DND-41 (cell line): Measurements from ENCODE around the gene POC1B.

Source experiments
- ATAC-seq: fragments of 200-7000 bp; cut with Tn5 transposase; 3 replicates; pipeline ENCODE4 v1.9.1; 2021; ENCODE audit warnings: low read depth; ENCODE audit not compliant: insufficient read depth
- DNase-seq: peaks from one replicate; pipeline ENCODE4 v3.0.0-alpha.2; 2020
- H2AFZ ChIP-seq: 2 replicates; pipeline ENCODE4 v1.6.0; 2012; ENCODE audit warnings: low read depth, low read length
- H3K27ac ChIP-seq: 2 replicates; pipeline ENCODE4 v1.5.1; 2012; ENCODE audit warnings: low read length, inconsistent platforms
- H3K27me3 ChIP-seq: fragments of 200-600 bp; sonication (generic); 2 replicates; pipeline ENCODE4 v1.6.0; 2012; ENCODE audit warnings: low read length, mild to moderate bottlenecking, inconsistent platforms; ENCODE audit not compliant: insufficient read depth, poor library complexity
- H3K36me3 ChIP-seq: 2 replicates; pipeline ENCODE4 v1.5.1; 2012; ENCODE audit warnings: low read length, inconsistent platforms; ENCODE audit not compliant: insufficient read depth
- H3K4me1 ChIP-seq: 2 replicates; pipeline ENCODE4 v1.5.1; 2012; ENCODE audit warnings: mild to moderate bottlenecking, low read length; ENCODE audit not compliant: insufficient read depth
- H3K4me2 ChIP-seq: 2 replicates; pipeline ENCODE4 v1.6.0; 2012; ENCODE audit warnings: mild to moderate bottlenecking, moderate library complexity, low read length, inconsistent platforms; ENCODE audit not compliant: insufficient read depth
- H3K4me3 ChIP-seq, 2 experiments: fragments of 200-600 bp in 1 of 2; shearing (Covaris generic) in 1 of 2; 2 replicates each; pipeline ENCODE4 v1.5.1; 2012 to 2016; ENCODE audit warnings: inconsistent platforms in 2 of 2, low read length in 2 of 2, mild to moderate bottlenecking in 2 of 2, low read depth in 1 of 2, moderate library complexity in 1 of 2
- H3K79me2 ChIP-seq: 2 replicates; pipeline ENCODE4 v1.6.0; 2012; ENCODE audit warnings: low read length, inconsistent platforms; ENCODE audit not compliant: insufficient read depth
- H3K9ac ChIP-seq: 2 replicates; pipeline ENCODE4 v1.6.0; 2012; ENCODE audit warnings: low read depth, mild to moderate bottlenecking, inconsistent platforms, low read length, moderate library complexity
- H3K9me3 ChIP-seq: 2 replicates; pipeline ENCODE4 v1.5.1; 2012; ENCODE audit warnings: low read length, moderate library complexity, mild to moderate bottlenecking, inconsistent platforms; ENCODE audit not compliant: insufficient read depth, severe bottlenecking
- H4K20me1 ChIP-seq: 2 replicates; pipeline ENCODE4 v1.6.0; 2012; ENCODE audit warnings: low read length; ENCODE audit not compliant: insufficient read depth
- CTCF ChIP-seq: IDR thresholded peaks from 2 replicates; pipeline ENCODE4 v1.5.1; 2012; ENCODE audit warnings: borderline replicate concordance, low read length, moderate library complexity, mild to moderate bottlenecking; ENCODE audit not compliant: poor library complexity, severe bottlenecking; ENCODE audit errors: extremely low read depth
- EZH2 ChIP-seq: IDR thresholded peaks from 3 replicates; pipeline ENCODE4 v1.6.1; 2012; ENCODE audit warnings: borderline replicate concordance, low read depth, mild to moderate bottlenecking, moderate library complexity, low read length, inconsistent platforms; ENCODE audit not compliant: severe bottlenecking

The POC1B gene

GRCh38 chr12:89384050-89384758 is 141.6 kb downstream of the POC1B start:
- TF ChIP-seq EZH2 (no peak), CTCF (no peak)
- no peaks in the 10 kb centered on the region for H3K4me1 ChIP-seq
- no peak overlapping the region for H3K4me3 ChIP-seq
- H3K4me2 ChIP-seq, result no peak overlapping the region
- no peak overlapping the region for H2AFZ ChIP-seq
- H4K20me1 ChIP-seq, result no peaks in the 10 kb centered on the region
- H3K9me3 ChIP-seq, result no peaks in the 10 kb centered on the region
- ATAC-seq, result no peak
- no peaks in the 10 kb centered on the region for H3K36me3 ChIP-seq
- no peaks in the 10 kb centered on the region for H3K79me2 ChIP-seq
- no peak for DNase-seq
- H3K27me3 ChIP-seq, result no peaks in the 10 kb centered on the region
- H3K9ac ChIP-seq, result no peak overlapping the region
- H3K27ac ChIP-seq, result 0 out of 2 replicates have a peak overlapping the region, but pooled peaks have one; percentile 10

GRCh38 chr12:89383235-89384049 is 142.4 kb downstream of the POC1B start:
- no peaks in the 10 kb centered on the region for H3K79me2 ChIP-seq
- H3K4me3 ChIP-seq, result no peak overlapping the region
- no peak overlapping the region for H3K27ac ChIP-seq
- H3K9me3 ChIP-seq, result no peaks in the 10 kb centered on the region
- no peaks in the 10 kb centered on the region for H3K36me3 ChIP-seq
- no peaks in the 10 kb centered on the region for H3K4me1 ChIP-seq
- no peak overlapping the region for H3K4me2 ChIP-seq
- no peak overlapping the region for H2AFZ ChIP-seq
- TF ChIP-seq CTCF, result no peak
- no peak for TF ChIP-seq EZH2
- no peak overlapping the region for H3K9ac ChIP-seq
- no peaks in the 10 kb centered on the region for H4K20me1 ChIP-seq
- no peaks in the 10 kb centered on the region for H3K27me3 ChIP-seq
- DNase-seq (no peak), ATAC-seq (no peak)

- H3K9me3 ChIP-seq, result no peaks in the 10 kb centered on the region
- no peak overlapping the region for H3K4me3 ChIP-seq
- no peaks in the 10 kb centered on the region for H4K20me1 ChIP-seq
- TF ChIP-seq EZH2, result no peak
- TF ChIP-seq CTCF, result no peak
- DNase-seq, result no peak
- ATAC-seq, result no peak
- H3K9ac ChIP-seq, result no peak overlapping the region
- H3K36me3 ChIP-seq, result no peaks in the 10 kb centered on the region
- H3K79me2 ChIP-seq, result no peaks in the 10 kb centered on the region
- H3K27ac ChIP-seq, result no peak overlapping the region
- no peak overlapping the region for H2AFZ ChIP-seq
- no peaks in the 10 kb centered on the region for H3K4me1 ChIP-seq
- H3K27me3 ChIP-seq, result no peaks in the 10 kb centered on the region
- H3K4me2 ChIP-seq, result no peak overlapping the region
Measured at GRCh38 chr12:89382328-89382727, 143.5 kb downstream of the POC1B start.
